ENCODE measurements around the gene CHST9.
A peak's percentile ranks its signal among the peaks of the same experiment; 100 is the strongest.

Gene CHST9

GRCh38 chr18:26863921-26864497 is 321.1 kb downstream of the CHST9 start:
- peaks cover 0 to 10% (median 3%) of the 10 kb centered on the region in 4 experiments for H3K4me1 ChIP-seq (ENCODE audit: control extremely low read depth in 1 of 4, control insufficient read depth in 4 of 4, insufficient read depth in 4 of 4, low read length in 3 of 4)
- POLR2A ChIA-PET, result no interaction called here
- no peak overlapping the region for H3K27ac ChIP-seq (ENCODE audit: insufficient read depth in 1 of 2, low read depth in 1 of 2, low read length in 2 of 2, poor library complexity in 1 of 2, severe bottlenecking in 2 of 2)
- H3K4me3 ChIP-seq (ENCODE audit: control insufficient read depth in 1 of 7, extremely low read depth in 1 of 7, insufficient read depth in 4 of 7, low read depth in 2 of 7, low read length in 6 of 7), result peak overlapping the region in 1 of 7 experiments; percentile 59
- no peaks in the 10 kb centered on the region for H3K36me3 ChIP-seq (ENCODE audit: control insufficient read depth in 4 of 4, insufficient read depth in 4 of 4, low read length in 3 of 4)
- CTCF ChIA-PET, result interaction anchor here (0.7 kb wide), 1 partner anchor 11 kb away, joined by 3 read pairs; no protein-coding TSS in a partner anchor
- peaks cover 8 to 60% (median 30%) of the 10 kb centered on the region in 5 experiments for H3K27me3 ChIP-seq (replicated peaks in 2 of 5; ENCODE audit: control insufficient read depth in 4 of 5, insufficient read depth in 5 of 5, low read length in 4 of 5)
- H3K9me3 ChIP-seq (ENCODE audit: control extremely low read depth in 1 of 5, control insufficient read depth in 4 of 5, insufficient read depth in 2 of 5, low read depth in 1 of 5, low read length in 4 of 5), result no peaks in the 10 kb centered on the region
- peak in 2 of 3 donors; percentile 2 to 7 for DNase-seq
- WGBS (ENCODE audit: insufficient coverage), result 38% methylated on average over 2 of the region's 9 CpGs

- peaks cover 8 to 60% (median 30%) of the 10 kb centered on the region in 5 experiments for H3K27me3 ChIP-seq (replicated peaks in 2 of 5; ENCODE audit: control insufficient read depth in 4 of 5, insufficient read depth in 5 of 5, low read length in 4 of 5)
- no peak overlapping the region for H3K27ac ChIP-seq (ENCODE audit: insufficient read depth in 1 of 2, low read depth in 1 of 2, low read length in 2 of 2, poor library complexity in 1 of 2, severe bottlenecking in 2 of 2)
- no peaks in the 10 kb centered on the region for H3K36me3 ChIP-seq (ENCODE audit: control insufficient read depth in 4 of 4, insufficient read depth in 4 of 4, low read length in 3 of 4)
- no peaks in the 10 kb centered on the region for H3K9me3 ChIP-seq (ENCODE audit: control extremely low read depth in 1 of 5, control insufficient read depth in 4 of 5, insufficient read depth in 2 of 5, low read depth in 1 of 5, low read length in 4 of 5)
- peaks cover 0 to 10% (median 3%) of the 10 kb centered on the region in 4 experiments for H3K4me1 ChIP-seq (ENCODE audit: control extremely low read depth in 1 of 4, control insufficient read depth in 4 of 4, insufficient read depth in 4 of 4, low read length in 3 of 4)
- peak overlapping the region in 2 of 7 experiments; percentile 8 to 59 for H3K4me3 ChIP-seq (ENCODE audit: control insufficient read depth in 1 of 7, extremely low read depth in 1 of 7, insufficient read depth in 4 of 7, low read depth in 2 of 7, low read length in 6 of 7)
- DNase-seq, result peak in 1 of 3 donors; percentile 10
- 8% methylated on average over 8 of the region's 40 CpGs for WGBS (ENCODE audit: insufficient coverage)
- POLR2A ChIA-PET, result no interaction called here
- CTCF ChIA-PET, result interaction anchor here (0.7 kb wide), 1 partner anchor 10 kb away, joined by 3 read pairs; no protein-coding TSS in a partner anchor
Measured at GRCh38 chr18:26863122-26863879, 321.8 kb downstream of the CHST9 start.

- CTCF ChIA-PET, result no interaction called here
- H3K9me3 ChIP-seq (ENCODE audit: control extremely low read depth in 1 of 5, control insufficient read depth in 4 of 5, insufficient read depth in 2 of 5, low read depth in 1 of 5, low read length in 4 of 5), result no peaks in the 10 kb centered on the region
- no peak overlapping the region for H3K4me3 ChIP-seq (ENCODE audit: control insufficient read depth in 1 of 7, extremely low read depth in 1 of 7, insufficient read depth in 4 of 7, low read depth in 2 of 7, low read length in 6 of 7)
- no peak overlapping the region for H3K27ac ChIP-seq (ENCODE audit: insufficient read depth in 1 of 2, low read depth in 1 of 2, low read length in 2 of 2, poor library complexity in 1 of 2, severe bottlenecking in 2 of 2)
- peaks cover 8 to 56% (median 30%) of the 10 kb centered on the region in 5 experiments for H3K27me3 ChIP-seq (replicated peaks in 2 of 5; ENCODE audit: control insufficient read depth in 4 of 5, insufficient read depth in 5 of 5, low read length in 4 of 5)
- no peak for DNase-seq
- 76% methylated on average over 5 of the region's 5 CpGs for WGBS (ENCODE audit: insufficient coverage)
- H3K36me3 ChIP-seq (ENCODE audit: control insufficient read depth in 4 of 4, insufficient read depth in 4 of 4, low read length in 3 of 4), result no peaks in the 10 kb centered on the region
- POLR2A ChIA-PET, result no interaction called here
- peaks cover 0 to 10% (median 3%) of the 10 kb centered on the region in 4 experiments for H3K4me1 ChIP-seq (ENCODE audit: control extremely low read depth in 1 of 4, control insufficient read depth in 4 of 4, insufficient read depth in 4 of 4, low read length in 3 of 4)
Measured at GRCh38 chr18:26862084-26862483, 323.0 kb downstream of the CHST9 start.

Data from common myeloid progenitor, CD34-positive (primary cell).